Measurements from ENCODE around the gene SCO2.

The SCO2 gene

DNA sequence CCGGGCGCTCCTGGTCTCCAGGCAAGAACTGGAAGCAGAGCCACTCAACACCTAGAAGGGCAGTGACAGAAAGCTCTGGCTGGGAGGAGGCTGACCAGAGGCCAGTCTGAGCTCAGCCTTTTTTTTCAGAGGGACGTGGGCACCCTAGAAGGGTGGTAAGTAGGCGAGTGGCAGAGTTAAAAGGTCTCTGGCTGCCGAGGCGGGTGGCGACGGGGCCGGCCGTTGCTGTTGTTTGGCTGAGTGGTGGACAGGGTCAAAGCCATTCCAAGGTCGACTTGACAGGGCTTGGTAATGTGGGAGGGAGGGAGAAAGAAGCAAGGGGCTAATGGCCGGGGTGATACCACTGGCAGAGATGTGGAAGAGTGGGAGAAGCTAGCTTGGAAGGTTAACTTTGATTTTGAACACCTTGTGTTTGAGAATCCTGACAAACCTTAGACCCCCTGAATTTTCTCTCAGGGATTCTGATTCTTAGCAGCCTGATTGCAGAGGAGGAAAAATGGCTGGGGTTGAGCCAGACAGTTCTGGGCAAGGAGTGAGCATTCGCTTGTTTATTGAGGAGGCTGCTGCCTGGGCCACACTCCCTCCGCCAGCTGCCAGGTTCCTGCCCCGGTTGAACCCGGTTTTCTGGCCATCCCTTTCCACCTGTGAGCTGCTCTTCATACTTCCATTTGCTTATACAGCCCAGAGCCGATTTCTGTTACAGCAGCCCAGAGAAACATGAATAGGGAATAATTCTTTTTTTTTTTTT lies 38.2 kb upstream of the SCO2 start:
- Mint-ChIP-seq H3K9me3 (no peaks in the 10 kb centered on the region), H3K27me3 (ENCODE audit: low read depth) (peaks cover 29% of the 10 kb centered on the region), H3K4me1 (peaks cover 11% of the 10 kb centered on the region), H3K27ac (peak overlapping the region in 2 of 3 experiments; percentile 43 to 91), H3K4me3 (peak overlapping the region; percentile 94 to 96 (median 95)), H3K36me3 (ENCODE audit: low read depth) (peaks cover 3% of the 10 kb centered on the region)
- TF ChIP-seq, protein P1, sequence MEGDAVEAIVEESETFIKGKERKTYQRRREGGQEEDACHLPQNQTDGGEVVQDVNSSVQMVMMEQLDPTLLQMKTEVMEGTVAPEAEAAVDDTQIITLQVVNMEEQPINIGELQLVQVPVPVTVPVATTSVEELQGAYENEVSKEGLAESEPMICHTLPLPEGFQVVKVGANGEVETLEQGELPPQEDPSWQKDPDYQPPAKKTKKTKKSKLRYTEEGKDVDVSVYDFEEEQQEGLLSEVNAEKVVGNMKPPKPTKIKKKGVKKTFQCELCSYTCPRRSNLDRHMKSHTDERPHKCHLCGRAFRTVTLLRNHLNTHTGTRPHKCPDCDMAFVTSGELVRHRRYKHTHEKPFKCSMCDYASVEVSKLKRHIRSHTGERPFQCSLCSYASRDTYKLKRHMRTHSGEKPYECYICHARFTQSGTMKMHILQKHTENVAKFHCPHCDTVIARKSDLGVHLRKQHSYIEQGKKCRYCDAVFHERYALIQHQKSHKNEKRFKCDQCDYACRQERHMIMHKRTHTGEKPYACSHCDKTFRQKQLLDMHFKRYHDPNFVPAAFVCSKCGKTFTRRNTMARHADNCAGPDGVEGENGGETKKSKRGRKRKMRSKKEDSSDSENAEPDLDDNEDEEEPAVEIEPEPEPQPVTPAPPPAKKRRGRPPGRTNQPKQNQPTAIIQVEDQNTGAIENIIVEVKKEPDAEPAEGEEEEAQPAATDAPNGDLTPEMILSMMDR (IDR thresholded peaks at IDR 0.05; ENCODE audit: unreplicated experiment in 3 of 3), result no peak

DNA sequence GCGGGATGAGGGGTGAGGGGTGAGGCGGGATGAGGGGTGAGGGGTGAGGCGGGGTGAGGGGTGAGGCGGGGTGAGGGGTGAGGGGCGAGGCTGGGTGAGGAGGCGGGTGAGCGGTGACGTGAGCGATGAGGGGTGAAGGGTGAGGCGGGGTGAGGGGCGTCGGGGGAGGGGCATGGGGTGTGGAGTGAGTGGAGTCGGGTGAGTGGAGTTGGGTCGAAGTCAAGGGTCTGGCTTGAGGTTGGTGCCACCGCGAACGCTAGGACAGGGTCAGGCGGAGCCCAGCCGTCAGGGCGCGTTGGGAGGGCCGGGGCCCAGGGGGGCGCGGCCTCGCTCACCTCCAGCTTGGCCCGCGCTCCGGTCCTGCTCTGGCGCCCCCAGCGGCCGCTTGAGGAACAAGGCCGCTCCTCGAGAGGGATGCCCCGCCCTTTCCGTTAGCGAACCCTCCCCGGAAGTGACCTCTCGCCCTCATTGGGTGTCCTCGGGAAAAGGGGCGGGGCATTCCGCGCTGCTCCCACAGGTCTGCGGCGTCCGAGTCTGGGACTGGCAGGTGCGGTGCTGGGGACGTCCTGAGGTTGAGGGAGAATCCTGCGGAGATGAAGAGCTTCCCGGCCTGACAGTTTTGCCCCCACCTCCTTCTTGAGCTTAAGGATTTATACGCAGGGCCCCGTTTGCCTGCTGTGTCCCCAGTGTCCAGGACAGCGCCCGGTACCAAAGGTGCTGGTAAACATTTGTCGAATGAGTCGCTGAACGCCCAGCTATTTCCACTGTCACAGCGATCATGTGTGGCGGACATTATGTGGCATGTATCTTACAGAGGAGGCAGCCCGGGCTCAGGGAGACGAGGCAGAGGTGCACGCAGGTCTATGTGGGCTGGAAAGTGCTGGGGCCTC lies 37.4 kb upstream of the SCO2 start, which contains the start of gene SYCE3:
Gene SYCE3, minus strand, starts transcription at position 397 of the 890 bp plus-strand sequence. CDS start 6,514 bp downstream, outside the sequence.
- Mint-ChIP-seq H3K27me3 (ENCODE audit: low read depth) (peaks cover 32% of the 10 kb centered on the region), H3K9me3 (no peaks in the 10 kb centered on the region), H3K27ac (peak within 1 kb of the TSS in 2 of 3 experiments; percentile 43 to 91), H3K36me3 (ENCODE audit: low read depth) (peaks cover 2% of the 10 kb centered on the region), H3K4me1 (peaks cover 11% of the 10 kb centered on the region), H3K4me3 (peak within 1 kb of the TSS; percentile 94 to 96 (median 95))
- TF ChIP-seq, protein P1 (IDR thresholded peaks at IDR 0.05; ENCODE audit: unreplicated experiment in 3 of 3), result peak; percentile 94 to 98 (median 96)

DNA sequence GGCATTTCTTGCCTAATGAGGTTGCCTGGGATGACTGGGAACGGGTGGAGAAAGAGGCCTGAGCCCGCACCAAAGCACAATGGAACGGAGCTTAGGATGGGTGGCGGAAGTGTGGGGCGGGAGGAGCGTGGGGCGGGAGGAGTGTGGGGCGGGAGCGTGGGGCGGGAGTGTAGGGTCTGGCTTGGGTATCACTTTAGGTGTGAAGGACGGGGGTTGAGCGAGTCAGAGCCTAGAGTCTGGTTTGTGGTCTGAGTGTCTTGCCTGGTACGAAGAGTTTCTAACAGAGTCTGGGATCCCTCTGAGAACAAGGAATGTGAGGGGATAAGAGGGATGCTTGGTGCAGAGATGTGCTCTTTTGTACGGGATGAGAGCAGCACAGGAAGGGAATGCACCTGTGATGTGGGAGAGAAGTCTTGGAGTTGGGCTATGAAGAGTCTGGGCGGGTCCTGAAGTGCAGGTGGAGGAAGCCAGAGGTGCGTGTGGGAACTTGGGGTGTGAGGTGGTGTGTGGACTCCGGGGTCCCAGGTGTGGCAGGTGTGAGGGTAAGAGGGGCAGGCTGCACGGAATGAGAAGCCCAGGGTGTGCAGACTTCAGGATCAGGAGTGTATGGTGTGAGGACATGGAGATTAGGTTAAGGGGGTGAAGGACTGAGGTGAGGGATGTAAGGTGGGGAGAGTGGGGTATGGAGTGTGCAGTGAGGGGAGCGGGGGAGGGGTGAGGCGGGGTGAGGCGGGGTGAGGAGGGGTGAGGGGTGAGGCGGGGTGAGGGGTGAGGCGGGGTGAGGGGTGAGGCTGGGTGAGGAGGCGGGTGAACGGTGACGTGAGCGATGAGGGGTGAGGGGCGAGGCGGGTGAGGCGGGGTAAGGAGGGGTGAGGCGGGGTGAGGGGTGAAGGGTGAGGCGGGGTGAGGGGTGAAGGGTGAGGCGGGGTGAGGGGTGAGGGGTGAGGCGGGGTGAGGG lies 36.3 kb upstream of the SCO2 start:
- Mint-ChIP-seq H3K9me3 (no peaks in the 10 kb centered on the region), H3K27me3 (ENCODE audit: low read depth) (peaks cover 32% of the 10 kb centered on the region), H3K36me3 (ENCODE audit: low read depth) (no peaks in the 10 kb centered on the region)

DNA sequence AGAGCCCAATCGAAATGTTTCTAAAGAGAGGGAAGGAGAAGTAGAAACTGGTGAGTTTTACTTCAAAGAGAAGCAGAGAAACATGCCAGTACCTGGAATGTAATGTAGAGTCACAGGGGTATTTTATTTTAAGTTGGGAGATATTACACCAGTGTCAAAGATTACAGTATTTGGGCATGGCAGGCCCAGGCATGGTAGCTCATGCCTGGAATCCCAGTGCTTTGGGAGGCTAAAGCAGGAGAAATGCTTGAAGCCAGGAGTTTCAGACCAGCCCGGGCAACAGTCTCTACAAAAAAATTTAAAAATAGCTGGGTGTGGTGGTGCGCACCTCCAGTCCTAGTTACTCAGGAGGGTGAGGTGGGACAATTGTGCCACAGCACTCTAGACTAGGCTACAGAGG lies 34.6 kb upstream of the SCO2 start:
- H3K36me3 Mint-ChIP-seq (ENCODE audit: low read depth), result no peaks in the 10 kb centered on the region
- H3K4me3 Mint-ChIP-seq, result no peak overlapping the region
- TF ChIP-seq, protein P1 (IDR thresholded peaks at IDR 0.05; ENCODE audit: unreplicated experiment in 3 of 3), result no peak
- peaks cover 41% of the 10 kb centered on the region for H3K27me3 Mint-ChIP-seq (ENCODE audit: low read depth)
- peaks cover 11% of the 10 kb centered on the region for H3K4me1 Mint-ChIP-seq
- no peaks in the 10 kb centered on the region for H3K9me3 Mint-ChIP-seq
- no peak overlapping the region for H3K27ac Mint-ChIP-seq

More for the DNA sequence above, 36.3 kb upstream of the SCO2 start:
- peaks cover 11% of the 10 kb centered on the region for H3K4me1 Mint-ChIP-seq
- peak overlapping the region in 2 of 3 experiments; percentile 24 to 33 for H3K27ac Mint-ChIP-seq
- peak overlapping the region; percentile 74 to 77 (median 75) for H3K4me3 Mint-ChIP-seq
- TF ChIP-seq, protein P1 (IDR thresholded peaks at IDR 0.05; ENCODE audit: unreplicated experiment in 3 of 3), result no peak

DNA sequence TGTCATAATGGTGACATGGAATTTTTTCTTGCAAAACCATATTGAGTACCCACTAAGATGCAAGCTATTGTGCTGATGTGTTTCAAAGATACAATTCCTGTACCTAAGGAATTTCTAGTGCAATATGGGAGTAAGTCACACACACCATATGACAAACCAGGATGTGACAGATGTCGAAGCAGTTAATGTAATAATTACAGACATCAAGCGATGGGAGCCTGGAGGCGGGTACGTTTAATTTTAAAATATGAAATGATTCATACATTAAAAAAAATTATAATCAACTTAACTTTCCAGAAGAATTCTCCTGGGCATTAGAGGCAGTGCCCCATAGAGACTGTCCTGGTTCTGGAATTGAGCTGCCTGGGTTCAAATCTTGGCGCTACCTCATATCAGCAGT lies 31.3 kb upstream of the SCO2 start:
- Mint-ChIP-seq H3K4me3 (no peak overlapping the region), H3K27ac (no peak overlapping the region), H3K27me3 (ENCODE audit: low read depth) (peaks cover 41% of the 10 kb centered on the region), H3K36me3 (ENCODE audit: low read depth) (no peaks in the 10 kb centered on the region), H3K4me1 (no peaks in the 10 kb centered on the region), H3K9me3 (no peaks in the 10 kb centered on the region)
- TF ChIP-seq, protein P1 (IDR thresholded peaks at IDR 0.05; ENCODE audit: unreplicated experiment in 3 of 3), result no peak

Measured in nephron (organoid).